ENCODE results near the gene SLC25A33.
"Not testable (repeated sequence)": the region's sequence is repeated elsewhere in the genome, so short reads cannot be mapped to it uniquely, and the experiment has no call there.

SLC25A33 gene

DNA sequence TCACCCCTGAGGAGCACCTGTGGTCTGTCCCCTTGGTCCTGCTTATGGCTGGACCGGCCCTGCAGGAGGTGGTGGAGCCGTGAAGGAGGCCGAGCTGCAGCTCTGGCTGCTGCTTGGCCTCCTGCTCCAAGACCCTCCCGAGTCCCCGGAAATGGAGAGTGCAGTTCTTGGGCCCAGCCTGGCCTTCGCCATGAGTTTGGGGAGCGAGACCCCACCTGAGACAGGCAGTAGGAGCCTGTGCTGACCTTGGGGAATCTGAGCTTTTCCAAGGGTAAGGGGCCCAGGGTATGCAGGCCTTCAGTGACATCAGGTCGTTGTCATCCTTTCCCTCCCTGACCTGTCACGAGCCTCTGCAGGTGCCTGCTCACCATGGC is 63.5 kb downstream of the SLC25A33 start:
- no peak for DNase-seq

GRCh38 chr1:9603307-9603706 is 64.0 kb downstream of the SLC25A33 start:
- no peak for DNase-seq

DNA sequence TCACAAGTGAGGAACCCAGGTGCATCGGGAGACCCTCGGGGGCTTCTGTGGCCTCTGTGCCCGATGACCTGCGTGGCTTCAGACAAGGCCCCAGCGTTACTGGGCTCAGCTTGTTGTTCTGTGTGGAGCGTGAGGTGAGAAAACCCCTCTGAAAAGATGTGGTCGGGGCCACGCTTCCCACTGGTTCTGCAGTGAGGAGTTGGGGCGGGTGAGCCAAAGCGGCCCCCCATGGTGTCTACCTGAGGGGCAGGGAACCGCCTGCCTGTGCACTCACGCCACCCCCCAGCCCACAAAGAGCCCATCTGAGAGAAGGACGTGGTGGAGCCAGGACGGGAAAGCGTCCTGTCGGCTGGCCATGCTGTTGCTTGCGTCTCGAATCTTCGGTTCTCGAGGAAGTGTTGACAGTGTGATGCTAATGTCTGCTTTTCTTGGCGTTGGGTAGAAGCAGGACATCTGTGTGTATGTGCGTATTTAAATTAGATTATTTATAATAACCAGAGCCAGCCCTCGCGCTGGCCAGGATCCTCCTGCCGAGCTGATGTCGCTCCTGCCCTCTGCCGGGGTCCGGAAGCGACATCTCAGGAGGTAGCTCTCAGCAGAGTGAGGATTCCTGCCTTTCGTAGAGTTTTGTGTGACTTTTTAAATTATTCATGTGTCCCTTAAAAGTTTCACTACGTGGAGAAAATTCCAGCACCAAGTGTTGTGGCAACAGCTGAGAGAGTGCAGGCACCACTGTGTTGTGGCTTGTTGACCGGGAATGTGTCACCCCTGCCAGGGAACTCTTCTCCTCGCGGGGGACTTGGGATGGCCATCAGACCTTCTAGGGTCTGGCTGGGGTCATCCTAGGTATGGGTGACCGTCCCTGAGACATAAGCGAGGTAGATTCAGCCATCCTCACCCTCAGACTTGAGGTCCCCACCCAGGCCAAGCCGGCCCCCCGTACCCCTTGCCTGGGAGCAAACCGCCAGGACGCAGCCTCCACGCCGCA is 64.8 kb downstream of the SLC25A33 start:
- no peak for DNase-seq

GRCh38 chr1:9604836-9605235 is 65.6 kb downstream of the SLC25A33 start:
- no peak for DNase-seq

DNA sequence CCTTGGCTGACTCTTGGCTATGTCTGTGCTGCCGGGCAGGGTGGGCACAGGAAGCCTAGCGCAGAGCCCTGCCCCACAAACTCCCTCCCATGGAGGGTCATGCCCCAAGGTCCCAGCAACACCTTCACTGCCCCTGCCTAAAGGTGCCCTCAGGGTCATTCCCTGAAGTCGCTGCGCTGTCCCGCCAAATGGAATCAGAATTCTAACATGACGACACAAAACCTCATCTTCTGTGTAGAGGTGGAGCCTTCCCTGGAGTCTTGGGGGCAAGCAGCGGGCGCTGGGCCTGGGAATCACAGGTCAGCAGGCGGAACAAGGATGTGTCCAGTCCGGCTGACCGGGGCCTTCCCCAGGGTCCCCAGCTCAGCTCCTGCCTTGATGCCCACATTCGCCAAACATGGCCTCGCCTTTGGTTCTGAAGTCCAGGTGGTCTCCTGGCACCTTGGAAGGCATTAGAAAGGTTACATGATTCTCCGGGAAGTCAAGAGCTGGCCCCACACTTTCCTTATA is 66.7 kb downstream of the SLC25A33 start:
- DNase-seq, result no peak

- no peak for DNase-seq
These were observed 67.2 kb downstream of the SLC25A33 start for GRCh38 chr1:9606458-9606857.

- DNase-seq, result no peak
These were observed 67.7 kb downstream of the SLC25A33 start for GRCh38 chr1:9606948-9607347.

DNA sequence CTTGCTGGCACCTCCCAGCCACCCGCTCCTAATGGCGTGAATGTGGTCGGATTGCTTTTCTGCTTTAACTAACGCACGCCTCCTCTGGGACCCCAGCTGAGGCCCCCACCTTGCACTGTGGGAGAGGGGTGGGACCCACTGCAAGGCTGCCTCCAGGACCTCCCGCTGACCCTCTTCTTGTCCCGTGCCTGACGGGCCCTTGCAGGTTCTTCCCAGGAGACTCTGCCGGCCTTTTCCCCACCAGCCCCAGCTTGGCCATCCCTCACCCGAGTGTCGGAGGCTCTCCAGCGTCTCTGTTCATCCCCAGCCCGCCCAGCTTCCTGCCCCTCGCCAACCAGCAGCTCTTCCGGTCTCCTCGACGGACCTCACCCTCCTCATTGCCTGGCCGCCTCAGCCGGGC is 68.1 kb downstream of the SLC25A33 start:
- no peak for DNase-seq

DNA sequence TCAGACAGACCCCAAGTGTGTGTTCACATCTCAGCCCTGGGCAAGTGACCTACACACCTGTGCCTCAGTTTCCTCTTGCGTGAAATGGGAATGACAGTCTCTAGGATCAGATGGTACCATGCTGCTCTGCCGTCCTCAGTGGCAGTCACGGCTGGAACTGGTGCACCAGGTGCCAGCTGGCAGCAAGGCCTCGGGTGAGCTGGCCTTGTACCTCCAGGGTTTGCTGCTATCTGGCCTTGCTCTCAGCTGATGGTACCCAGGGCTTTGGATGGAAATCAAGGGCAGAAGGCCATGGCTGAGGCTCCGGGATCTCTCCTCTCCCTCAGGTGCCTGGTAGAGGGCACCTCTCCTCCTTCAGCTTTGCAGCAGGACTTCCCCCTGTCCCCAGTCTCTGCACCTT is 70.7 kb downstream of the SLC25A33 start:
- DNase-seq, result no peak

DNA sequence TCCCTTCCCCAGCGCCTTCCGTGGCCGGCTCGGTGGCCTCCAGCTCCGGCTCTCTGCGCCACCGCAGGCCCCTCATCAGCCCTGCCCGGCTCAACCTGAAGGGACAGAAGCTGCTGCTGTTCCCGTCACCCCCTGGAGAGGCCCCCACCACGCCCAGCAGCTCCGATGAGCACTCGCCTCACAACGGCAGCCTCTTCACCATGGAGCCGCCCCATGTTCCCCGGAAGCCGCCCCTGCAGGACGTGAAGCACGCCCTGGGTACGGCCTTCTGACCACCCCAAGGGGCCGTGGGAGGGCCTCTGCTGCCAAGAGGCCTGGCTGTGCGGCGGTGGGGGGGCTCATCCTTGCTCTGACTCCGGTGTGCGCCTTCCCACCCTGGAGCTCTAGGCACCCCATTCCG is 71.3 kb downstream of the SLC25A33 start:
- DNase-seq, result no peak

GRCh38 chr1:9611716-9612115 is 72.5 kb downstream of the SLC25A33 start:
- no peak for DNase-seq

DNA sequence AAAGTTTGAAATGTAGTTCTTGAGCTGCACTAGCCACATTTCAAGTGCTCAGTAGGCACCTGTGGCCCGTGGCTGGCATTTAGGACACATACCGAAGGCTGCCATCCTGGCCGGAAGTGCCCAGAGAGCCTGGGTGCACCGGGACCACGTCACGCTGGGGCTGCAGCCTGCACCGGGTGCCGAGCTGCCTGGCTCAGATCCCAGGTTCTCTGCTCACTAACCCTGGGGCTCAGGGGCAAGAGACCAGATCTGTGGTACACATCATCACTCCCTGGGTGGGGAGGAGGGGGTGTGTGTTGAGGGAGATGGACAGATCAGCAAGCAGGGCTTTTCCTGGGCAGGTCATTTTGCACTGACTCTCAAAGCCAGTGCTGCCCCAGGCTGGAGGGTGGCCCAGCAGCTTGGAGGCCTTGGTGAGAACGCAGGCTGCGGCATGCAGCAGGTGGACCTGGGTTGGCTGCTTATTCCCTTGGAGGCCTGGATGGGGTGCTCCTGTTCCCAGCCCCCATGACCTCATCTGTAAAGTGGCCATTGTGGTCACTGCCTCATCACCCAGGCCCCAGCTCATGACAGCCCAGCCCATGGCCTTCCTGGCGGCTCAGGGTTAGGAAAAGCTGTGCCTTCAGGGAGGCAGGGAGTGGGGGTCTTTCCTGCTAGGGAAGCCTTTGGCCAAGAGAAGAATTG is 73.0 kb downstream of the SLC25A33 start:
- DNase-seq, result no peak

DNA sequence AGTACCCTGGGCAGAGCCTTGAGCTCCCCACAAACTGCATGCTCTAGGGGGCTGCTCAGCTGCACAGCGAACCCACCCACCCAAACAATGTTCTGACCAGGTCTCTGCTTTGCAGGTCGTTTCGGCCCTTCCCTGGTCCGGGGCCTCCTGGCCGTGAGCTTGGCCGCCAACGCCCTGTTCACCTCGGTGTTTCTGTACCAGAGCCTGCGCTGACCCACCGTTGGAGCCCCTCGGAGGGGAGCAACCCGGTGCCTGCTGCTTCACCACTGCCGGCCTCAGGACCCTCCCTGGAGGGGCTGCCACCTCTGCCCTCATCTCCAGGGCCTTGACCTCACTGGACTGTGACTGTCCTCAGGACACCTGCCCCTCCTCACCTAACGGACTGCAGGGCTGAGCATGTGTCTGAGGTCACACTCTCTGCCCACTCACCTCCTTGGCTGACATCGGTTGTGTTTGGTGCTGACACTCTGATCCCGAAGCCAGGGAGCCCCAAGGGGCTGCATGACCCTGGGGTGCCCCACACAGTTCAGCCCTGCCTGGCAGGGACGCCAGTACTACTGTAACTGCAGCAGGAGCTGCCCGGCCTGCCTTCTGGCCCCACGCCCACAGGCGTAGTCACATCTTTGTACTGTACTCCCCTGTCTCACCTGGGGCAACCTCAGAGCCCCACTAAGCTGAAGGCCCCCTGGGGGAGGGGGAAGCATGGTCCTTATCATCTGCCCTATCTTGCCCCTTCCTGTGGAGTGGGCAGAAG is 73.8 kb downstream of the SLC25A33 start:
- no peak for DNase-seq

- DNase-seq, result no peak
These were observed 74.5 kb downstream of the SLC25A33 start for GRCh38 chr1:9613625-9614299.

DNA sequence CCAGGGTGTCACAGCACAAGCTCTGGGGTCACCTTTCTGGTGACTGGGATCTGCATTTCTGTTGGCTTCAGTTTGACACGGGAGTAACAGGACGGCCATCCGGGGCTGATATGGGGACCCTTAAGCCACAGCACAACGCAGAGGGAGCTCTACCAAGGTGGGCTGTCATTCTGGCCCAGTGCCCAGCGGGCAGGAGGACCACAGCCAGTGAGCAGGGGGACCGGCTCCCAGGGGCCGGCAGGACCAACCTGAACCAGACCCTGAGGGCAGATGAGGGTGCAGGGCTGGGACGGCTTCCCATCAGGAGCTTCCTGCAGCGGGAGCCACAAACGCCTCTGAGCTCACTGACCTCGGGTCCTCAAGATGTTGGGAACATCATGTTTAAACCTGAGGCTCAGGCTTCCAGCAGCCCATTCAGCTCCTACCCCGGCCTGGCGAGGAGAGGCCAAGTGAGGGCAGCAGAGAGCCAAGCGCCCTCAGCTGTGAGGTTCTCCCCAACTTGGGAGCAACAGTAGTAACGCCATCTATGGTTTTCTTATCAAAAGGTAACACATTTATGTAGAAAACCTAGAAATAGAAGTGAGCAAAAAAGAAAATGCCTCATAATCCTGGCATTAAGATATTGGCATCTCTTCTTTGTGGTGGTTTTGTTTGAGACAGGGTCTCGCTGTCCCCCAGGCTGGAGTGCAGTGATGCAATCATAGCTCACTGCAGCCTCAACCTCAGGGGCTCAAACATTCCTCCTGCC is 76.2 kb downstream of the SLC25A33 start:
- DNase-seq, result no peak

GRCh38 chr1:9618909-9619679 is 79.8 kb downstream of the SLC25A33 start:
- no peak for DNase-seq

- no peak for DNase-seq
These were observed 81.8 kb downstream of the SLC25A33 start for GRCh38 chr1:9621032-9621431.

GRCh38 chr1:9624081-9624480 is 84.8 kb downstream of the SLC25A33 start:
- no peak for DNase-seq

DNA sequence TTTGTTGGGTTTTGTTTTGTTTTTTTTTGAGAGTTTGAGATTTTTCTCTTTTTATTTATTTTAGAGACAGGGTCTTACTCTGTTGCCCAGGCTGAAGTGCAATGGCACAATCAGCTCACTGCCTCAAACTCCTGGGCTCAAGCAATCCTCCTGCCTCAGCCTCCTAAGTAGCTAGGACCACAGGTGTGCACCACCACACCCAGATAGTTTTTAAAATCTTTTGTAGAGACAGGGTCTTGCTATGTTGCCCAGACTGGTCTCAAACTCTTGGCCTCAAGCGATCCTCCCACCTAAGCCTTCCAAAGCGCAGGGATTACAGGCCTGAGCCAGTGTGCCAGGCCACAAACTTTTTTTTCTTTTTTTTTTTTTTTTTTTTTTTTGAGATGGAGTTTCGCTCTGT is 85.8 kb downstream of the SLC25A33 start:
- not testable (repeated sequence) for DNase-seq

DNA sequence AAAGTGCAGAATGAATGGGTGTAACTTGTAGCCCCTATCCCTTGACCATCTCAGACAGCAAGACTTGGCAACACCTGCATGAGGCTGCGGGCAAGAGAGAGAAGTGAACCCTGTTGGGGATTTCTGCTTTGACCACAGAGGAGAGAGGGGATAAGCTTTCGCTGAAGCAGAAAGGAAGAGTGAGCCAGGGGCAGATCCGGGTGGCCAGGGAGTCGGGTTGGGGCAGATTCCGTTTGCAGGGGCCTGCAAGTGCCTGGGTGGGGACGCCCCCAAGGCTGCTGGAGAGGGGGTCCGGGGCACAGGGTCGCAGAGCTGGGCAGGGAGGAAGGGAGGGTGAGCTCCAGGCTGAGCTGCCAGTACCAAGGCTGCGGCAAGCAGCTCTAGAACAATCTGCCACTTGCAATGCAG is 86.9 kb downstream of the SLC25A33 start:
- no peak for DNase-seq
